Liver (tissue), 9 donors: Measurements from ENCODE around the gene TMEM63C. TPM values are rescaled to one million over a fixed set of nuclear protein-coding genes. Genes with fewer than 3 reads are reported as not detected.

Experiments used
- DNase-seq: peaks from one replicate; pipeline ENCODE4 v3.0.0-alpha.2; 2017; ENCODE audit warnings: low spot score
- H3K27ac ChIP-seq, 2 donors: one replicate each; pipeline ENCODE4 v1.7.0; 2013; ENCODE audit warnings: inconsistent platforms in 2 of 2, low read length in 2 of 2, control low read depth in 1 of 2, low read depth in 1 of 2, mild to moderate bottlenecking in 1 of 2
- H3K27me3 ChIP-seq, 4 donors: one replicate each; pipeline versions ENCODE4 v1.6.1 to v1.7.0; 2013; ENCODE audit warnings: low read length in 3 of 4, inconsistent platforms in 1 of 4, mild to moderate bottlenecking in 1 of 4, moderate library complexity in 1 of 4; ENCODE audit not compliant: control insufficient read depth in 4 of 4, insufficient read depth in 4 of 4
- H3K36me3 ChIP-seq, 4 donors: one replicate each; pipeline versions ENCODE4 v1.6.1 to v1.7.0; 2013; ENCODE audit warnings: low read length in 3 of 4, mild to moderate bottlenecking in 3 of 4, low read depth in 1 of 4, moderate library complexity in 1 of 4; ENCODE audit not compliant: control insufficient read depth in 4 of 4, insufficient read depth in 3 of 4
- H3K4me1 ChIP-seq, 4 donors: one replicate each; pipeline versions ENCODE4 v1.6.1 to v1.7.0; 2013; ENCODE audit warnings: low read length in 3 of 4, mild to moderate bottlenecking in 3 of 4, moderate library complexity in 1 of 4; ENCODE audit not compliant: control insufficient read depth in 4 of 4, insufficient read depth in 4 of 4
- H3K4me3 ChIP-seq, 3 donors: one replicate each; pipeline versions ENCODE4 v1.6.1 to v1.7.0; 2013; ENCODE audit warnings: low read length in 3 of 3, control low read depth in 1 of 3, low read depth in 1 of 3, mild to moderate bottlenecking in 1 of 3
- H3K9ac ChIP-seq, 2 donors: one replicate each; pipeline ENCODE4 v1.7.0; 2013; ENCODE audit warnings: low read length in 2 of 2, mild to moderate bottlenecking in 2 of 2, moderate library complexity in 2 of 2, control low read depth in 1 of 2, low read depth in 1 of 2
- H3K9me3 ChIP-seq, 4 donors: one replicate each; pipeline versions ENCODE4 v1.6.1 to v1.7.0; 2013; ENCODE audit warnings: low read length in 3 of 4; ENCODE audit not compliant: control insufficient read depth in 4 of 4
- ATF3 ChIP-seq: IDR thresholded peaks from 2 replicates; pipeline ENCODE4 v1.6.1; 2016; ENCODE audit warnings: antibody characterized with exemption
- CTCF ChIP-seq: fragments of 150-350 bp; IDR thresholded peaks from 2 replicates; pipeline ENCODE4 v1.5.1; 2017; ENCODE audit warnings: improper control_type of control experiment, low read depth, low read length; ENCODE audit not compliant: missing input control
- EGR1 ChIP-seq, 2 donors: IDR thresholded peaks; 2 replicates each; pipeline ENCODE4 v1.6.1; 2016 to 2018; ENCODE audit warnings: antibody characterized with exemption in 2 of 2, low read depth in 2 of 2
- FOXA2 ChIP-seq: IDR thresholded peaks from 2 replicates; pipeline ENCODE4 v1.6.1; 2016; ENCODE audit warnings: antibody characterized with exemption
- GABPA ChIP-seq, 2 donors: IDR thresholded peaks in 1 of 2; conservative IDR thresholded peaks in 1 of 2; 2 replicates each; pipeline ENCODE4 v1.6.1; 2016; ENCODE audit warnings: antibody characterized with exemption in 2 of 2, mild to moderate bottlenecking in 1 of 2, moderate library complexity in 1 of 2
- HNF4A ChIP-seq, 2 donors: conservative IDR thresholded peaks; 2 replicates each; pipeline ENCODE4 v1.6.1; 2016; ENCODE audit warnings: antibody characterized with exemption in 2 of 2, mild to moderate bottlenecking in 2 of 2
- HNF4G ChIP-seq: IDR thresholded peaks from 2 replicates; pipeline ENCODE4 v1.6.1; 2016; ENCODE audit warnings: antibody characterized with exemption
- JUND ChIP-seq, 2 donors: IDR thresholded peaks; 2 replicates each; pipeline ENCODE4 v1.6.1; 2016; ENCODE audit warnings: antibody characterized with exemption in 2 of 2
- RAD21 ChIP-seq, 2 donors: IDR thresholded peaks; 2 replicates each; pipeline ENCODE4 v1.6.1; 2016; ENCODE audit warnings: antibody characterized with exemption in 2 of 2, mild to moderate bottlenecking in 2 of 2
- REST ChIP-seq: IDR thresholded peaks from 2 replicates; pipeline ENCODE4 v1.6.1; 2016; ENCODE audit warnings: antibody characterized with exemption, mild to moderate bottlenecking
- RXRA ChIP-seq, 2 donors: IDR thresholded peaks; 2 replicates each; pipeline ENCODE4 v1.6.1; 2017 to 2018; ENCODE audit warnings: antibody characterized with exemption in 2 of 2, mild to moderate bottlenecking in 1 of 2
- SP1 ChIP-seq: IDR thresholded peaks from 2 replicates; pipeline ENCODE4 v1.6.1; 2018; ENCODE audit warnings: antibody characterized with exemption, mild to moderate bottlenecking
- YY1 ChIP-seq: IDR thresholded peaks from 2 replicates; pipeline ENCODE4 v1.6.1; 2016; ENCODE audit warnings: antibody characterized with exemption, mild to moderate bottlenecking
- ZBTB33 ChIP-seq: IDR thresholded peaks from 2 replicates; pipeline ENCODE4 v1.6.1; 2016; ENCODE audit warnings: antibody characterized with exemption
- WGBS: extraction: QIAGEN DNeasy Blood & Tissue Kit; methylation state at CpG from one replicate; pipeline ENCODE4 v1.1.7; 2013; 5-methylcytosine and 5-hydroxymethylcytosine counted together
- polyA plus RNA-seq, 2 donors: library from polyadenylated mRNA; stranded (reverse) in 1 of 2; unstranded in 1 of 2; fragments of 200-250 nt in 1 of 2; fragments of >200 nt in 1 of 2; fragmentation: Nextera tagmentation in 1 of 2; extraction: Ambion mirVana in 1 of 2; gene quantifications; one replicate each; pipeline versions ENCODE4 v1.2.1 to v1.2.3, GENCODE V29; 2013 to 2015
- total RNA-seq, 2 donors: library from RNA; depleted of rRNA; stranded (reverse); fragments of >200 nt; gene quantifications; one replicate each; pipeline ENCODE4 v1.2.3, GENCODE V29; 2014
- donor health status: healthy.
- donor health status: healthy.
- donor health status: healthy.
- donor health status: healthy.
- donor health status: healthy.

The TMEM63C gene
- total and polyA plus RNA-seq, 4 donors = 0.13 to 1.6 (median 0.25) TPM; not detected in 1

DNA sequence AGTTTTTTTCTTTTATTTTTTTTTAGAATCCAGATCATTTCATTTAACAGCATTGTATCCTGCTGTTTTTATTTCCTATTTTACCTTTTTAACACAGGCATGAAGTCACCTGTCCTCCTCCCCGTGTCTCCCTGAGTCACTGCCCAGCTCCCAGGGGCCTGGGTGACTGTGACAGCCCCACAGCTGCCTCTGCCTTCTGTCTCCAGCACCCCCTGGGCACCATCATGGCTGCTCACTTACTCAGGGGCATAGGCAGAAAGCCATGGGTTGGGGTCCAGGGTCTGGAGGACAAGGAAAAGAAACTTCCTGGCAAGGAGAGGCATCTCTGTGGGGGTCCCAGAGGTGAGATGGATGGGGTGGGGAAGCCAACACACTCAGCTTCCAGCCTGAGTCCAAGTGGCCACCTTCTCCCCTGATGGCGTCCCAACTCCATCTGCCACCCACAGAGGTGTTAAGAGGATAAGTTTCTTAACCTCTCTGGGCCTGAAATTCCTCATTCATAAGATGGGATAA lies 25.3 kb downstream of the TMEM63C start:
- Histone ChIP-seq H3K27me3 (peaks cover 0 to 7% (median 1%) of the 10 kb centered on the region in 4 donors), H3K4me1 (no peaks in the 10 kb centered on the region), H3K9ac (no peak overlapping the region), H3K27ac (no peak overlapping the region), H3K4me3 (no peak overlapping the region), H3K9me3 (no peaks in the 10 kb centered on the region), H3K36me3 (no peaks in the 10 kb centered on the region)
- DNase-seq = no peak
- TF ChIP-seq RAD21 (IDR thresholded peaks at IDR 0.05) (no peak), HNF4G (no peak), YY1 (no peak), ATF3 (no peak), REST (no peak), HNF4A (conservative IDR thresholded peaks at IDR 0.05) (no peak), ZBTB33 (no peak), JUND (IDR thresholded peaks at IDR 0.05) (no peak), SP1 (no peak), GABPA (IDR thresholded peaks at IDR 0.05 in 1 of 2, conservative IDR thresholded peaks at IDR 0.05 in 1 of 2) (no peak), CTCF (no peak), RXRA (IDR thresholded peaks at IDR 0.05) (no peak), EGR1 (IDR thresholded peaks at IDR 0.05; ENCODE audit: low read depth in 2 of 2) (no peak), FOXA2 (no peak)
- WGBS = 45% methylated on average over 2 of the region's 2 CpGs

DNA sequence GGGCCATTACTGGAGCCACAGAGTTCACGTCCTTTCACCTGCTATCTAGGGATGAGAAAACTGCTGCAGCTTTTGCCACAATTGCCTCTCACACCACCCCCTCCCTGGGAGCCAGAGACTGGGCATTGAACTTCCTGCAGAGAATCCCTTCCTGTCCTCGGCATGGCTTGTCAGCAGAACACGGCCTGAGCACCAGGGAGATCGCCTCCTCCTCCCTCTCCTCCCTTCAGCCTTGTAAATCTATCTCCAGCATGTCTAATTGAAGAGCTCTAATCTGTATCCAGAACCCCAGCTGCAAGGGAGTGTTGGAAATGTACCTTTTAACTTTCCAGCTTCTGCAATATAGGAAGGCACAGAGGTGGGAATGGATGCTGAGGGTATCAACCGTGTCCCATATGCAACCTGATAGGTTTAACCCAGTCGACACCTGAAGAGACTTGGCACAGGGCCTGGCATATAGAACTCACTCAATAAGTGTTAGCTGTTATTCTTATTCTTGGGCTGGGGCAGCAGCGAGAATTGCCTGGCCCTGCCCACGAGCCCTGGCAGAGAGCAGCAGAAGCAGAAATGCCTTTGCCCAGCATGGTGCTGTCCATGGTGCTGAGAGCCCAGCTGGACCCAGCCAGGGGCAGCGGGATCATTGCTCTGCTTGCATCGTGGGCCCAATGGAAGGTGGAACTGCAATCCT lies 26.8 kb downstream of the TMEM63C start:
- no peaks in the 10 kb centered on the region for H3K9me3 ChIP-seq
- H3K9ac ChIP-seq = no peak overlapping the region
- H3K36me3 ChIP-seq = no peaks in the 10 kb centered on the region
- no peaks in the 10 kb centered on the region for H3K4me1 ChIP-seq
- no peak for TF ChIP-seq HNF4A (conservative IDR thresholded peaks at IDR 0.05)
- TF ChIP-seq REST = peak; percentile 100
- H3K4me3 ChIP-seq = no peak overlapping the region
- peaks cover 0 to 6% (median 1%) of the 10 kb centered on the region in 4 donors for H3K27me3 ChIP-seq
- no peak overlapping the region for H3K27ac ChIP-seq
- peak; percentile 72 for DNase-seq
- WGBS = 30% methylated on average over 10 of the region's 10 CpGs
